ENCODE results near the gene ZBTB47. TPM values are rescaled to one million over a fixed set of nuclear protein-coding genes. Genes with fewer than 3 reads are reported as not detected.

The ZBTB47 gene
- polyA plus RNA-seq, 1 donor from 2014 or later = 0.11 TPM

- Mint-ChIP-seq H3K27ac (no peak overlapping the region), H3K27me3 (peaks cover 2% of the 10 kb centered on the region), H3K4me3 (no peak overlapping the region), H3K36me3 (no peaks in the 10 kb centered on the region), H3K4me1 (peaks cover 5 to 6% (median 5%) of the 10 kb centered on the region in 3 donors), H3K9me3 (peaks cover 0 to 1% (median 0%) of the 10 kb centered on the region in 3 donors)
These were observed 4.2 kb downstream of the ZBTB47 start for GRCh38 chr3:42657675-42658074.

DNA sequence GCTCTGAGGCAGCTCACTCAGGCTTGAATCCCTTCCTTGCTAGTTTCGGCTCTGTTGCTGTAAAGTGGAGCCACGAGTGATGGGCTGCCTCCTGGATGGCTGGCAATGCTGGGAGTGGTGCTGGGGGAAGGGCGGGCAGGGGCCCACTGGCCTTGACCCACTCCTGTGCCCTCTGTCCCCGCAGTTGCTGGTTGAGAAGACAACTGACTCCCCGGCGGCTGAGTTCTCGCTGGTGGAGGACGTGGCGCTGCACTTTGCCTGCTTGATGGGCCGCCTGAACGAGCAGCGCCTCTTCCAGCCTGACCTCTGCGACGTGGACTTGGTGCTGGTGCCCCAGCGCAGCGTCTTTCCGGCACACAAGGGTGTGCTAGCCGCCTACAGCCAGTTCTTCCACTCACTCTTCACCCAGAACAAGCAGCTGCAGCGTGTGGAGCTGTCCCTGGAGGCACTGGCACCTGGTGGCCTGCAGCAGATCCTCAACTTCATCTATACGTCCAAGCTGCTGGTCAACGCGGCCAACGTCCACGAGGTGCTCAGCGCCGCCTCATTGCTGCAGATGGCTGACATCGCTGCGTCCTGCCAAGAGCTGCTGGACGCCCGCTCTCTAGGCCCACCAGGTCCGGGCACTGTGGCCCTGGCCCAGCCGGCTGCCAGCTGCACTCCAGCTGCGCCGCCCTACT is 4.7 kb downstream of the ZBTB47 start:
- no peaks in the 10 kb centered on the region for H3K9me3 Mint-ChIP-seq
- H3K36me3 Mint-ChIP-seq = no peaks in the 10 kb centered on the region
- H3K4me3 Mint-ChIP-seq = peak overlapping the region in 3 of 4 donors; percentile 23 to 52 (median 47)
- H3K27me3 Mint-ChIP-seq = peaks cover 2% of the 10 kb centered on the region
- H3K4me1 Mint-ChIP-seq = peaks cover 0 to 4% (median 2%) of the 10 kb centered on the region in 3 donors
- H3K27ac Mint-ChIP-seq = no peak overlapping the region

DNA sequence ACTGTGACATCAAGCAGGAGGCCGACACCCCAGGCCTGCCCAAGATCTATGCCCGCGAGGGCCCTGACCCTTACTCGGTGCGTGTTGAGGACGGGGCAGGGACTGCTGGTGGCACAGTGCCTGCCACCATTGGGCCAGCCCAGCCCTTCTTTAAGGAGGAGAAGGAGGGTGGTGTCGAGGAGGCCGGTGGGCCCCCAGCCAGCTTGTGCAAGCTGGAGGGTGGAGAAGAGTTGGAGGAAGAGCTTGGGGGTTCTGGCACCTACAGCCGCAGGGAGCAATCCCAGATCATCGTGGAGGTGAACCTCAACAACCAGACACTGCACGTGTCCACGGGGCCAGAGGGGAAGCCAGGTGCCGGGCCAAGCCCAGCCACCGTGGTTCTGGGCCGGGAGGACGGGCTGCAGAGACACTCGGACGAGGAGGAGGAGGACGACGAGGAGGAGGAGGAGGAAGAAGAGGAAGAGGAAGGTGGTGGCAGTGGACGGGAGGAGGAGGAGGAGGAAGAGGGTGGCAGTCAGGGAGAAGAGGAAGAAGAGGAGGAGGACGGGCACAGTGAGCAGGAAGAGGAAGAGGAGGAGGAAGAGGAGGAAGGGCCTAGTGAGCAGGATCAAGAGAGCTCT is 5.4 kb downstream of the ZBTB47 start:
- Mint-ChIP-seq H3K27ac (no peak overlapping the region), H3K27me3 (peaks cover 2% of the 10 kb centered on the region), H3K4me3 (peak overlapping the region in 1 of 4 donors; percentile 23), H3K9me3 (no peaks in the 10 kb centered on the region), H3K36me3 (no peaks in the 10 kb centered on the region), H3K4me1 (peaks cover 5 to 7% (median 5%) of the 10 kb centered on the region in 3 donors)

- Mint-ChIP-seq H3K4me3 (no peak overlapping the region), H3K27me3 (peaks cover 2% of the 10 kb centered on the region), H3K27ac (peak overlapping the region in 1 of 3 donors; percentile 89), H3K4me1 (peaks cover 5 to 8% (median 7%) of the 10 kb centered on the region in 3 donors), H3K36me3 (no peaks in the 10 kb centered on the region), H3K9me3 (no peaks in the 10 kb centered on the region)
These were observed 6.1 kb downstream of the ZBTB47 start for GRCh38 chr3:42659451-42660130.

GRCh38 chr3:42660131-42660715 is 6.7 kb downstream of the ZBTB47 start:
- Mint-ChIP-seq H3K4me3 (no peak overlapping the region), H3K36me3 (no peaks in the 10 kb centered on the region), H3K4me1 (peaks cover 5 to 8% (median 7%) of the 10 kb centered on the region in 3 donors), H3K27ac (peak overlapping the region in 1 of 3 donors; percentile 89), H3K27me3 (peaks cover 2% of the 10 kb centered on the region), H3K9me3 (no peaks in the 10 kb centered on the region)

DNA sequence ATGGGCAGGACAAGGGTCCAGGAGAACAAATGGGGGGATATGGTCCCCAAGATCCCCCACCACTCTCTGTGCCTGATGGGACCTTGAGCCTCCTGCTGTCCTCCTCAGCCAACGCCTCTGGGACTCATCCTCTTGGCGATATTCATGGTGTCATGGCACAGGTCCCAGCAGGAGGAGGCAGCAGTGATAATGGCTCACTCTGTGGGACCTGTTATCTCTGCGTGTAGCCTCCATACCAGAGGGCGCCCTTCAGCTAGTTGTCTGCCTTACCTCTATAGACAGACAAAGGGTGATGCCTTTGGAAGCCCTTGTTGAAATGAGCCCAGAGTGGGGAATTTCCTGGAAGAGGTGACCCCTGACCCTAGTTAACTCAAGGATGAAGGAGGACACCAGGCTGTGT is 7.4 kb downstream of the ZBTB47 start:
- no peaks in the 10 kb centered on the region for H3K36me3 Mint-ChIP-seq
- H3K4me1 Mint-ChIP-seq = peaks cover 5 to 8% (median 7%) of the 10 kb centered on the region in 3 donors
- H3K4me3 Mint-ChIP-seq = no peak overlapping the region
- no peak overlapping the region for H3K27ac Mint-ChIP-seq
- no peaks in the 10 kb centered on the region for H3K9me3 Mint-ChIP-seq
- H3K27me3 Mint-ChIP-seq = peaks cover 2% of the 10 kb centered on the region

- H3K27ac Mint-ChIP-seq = no peak overlapping the region
- H3K4me3 Mint-ChIP-seq = no peak overlapping the region
- peaks cover 2% of the 10 kb centered on the region for H3K27me3 Mint-ChIP-seq
- no peaks in the 10 kb centered on the region for H3K9me3 Mint-ChIP-seq
- no peaks in the 10 kb centered on the region for H3K36me3 Mint-ChIP-seq
- H3K4me1 Mint-ChIP-seq = peaks cover 5 to 8% (median 7%) of the 10 kb centered on the region in 3 donors
These were observed 8.1 kb downstream of the ZBTB47 start for GRCh38 chr3:42661593-42662022.

DNA sequence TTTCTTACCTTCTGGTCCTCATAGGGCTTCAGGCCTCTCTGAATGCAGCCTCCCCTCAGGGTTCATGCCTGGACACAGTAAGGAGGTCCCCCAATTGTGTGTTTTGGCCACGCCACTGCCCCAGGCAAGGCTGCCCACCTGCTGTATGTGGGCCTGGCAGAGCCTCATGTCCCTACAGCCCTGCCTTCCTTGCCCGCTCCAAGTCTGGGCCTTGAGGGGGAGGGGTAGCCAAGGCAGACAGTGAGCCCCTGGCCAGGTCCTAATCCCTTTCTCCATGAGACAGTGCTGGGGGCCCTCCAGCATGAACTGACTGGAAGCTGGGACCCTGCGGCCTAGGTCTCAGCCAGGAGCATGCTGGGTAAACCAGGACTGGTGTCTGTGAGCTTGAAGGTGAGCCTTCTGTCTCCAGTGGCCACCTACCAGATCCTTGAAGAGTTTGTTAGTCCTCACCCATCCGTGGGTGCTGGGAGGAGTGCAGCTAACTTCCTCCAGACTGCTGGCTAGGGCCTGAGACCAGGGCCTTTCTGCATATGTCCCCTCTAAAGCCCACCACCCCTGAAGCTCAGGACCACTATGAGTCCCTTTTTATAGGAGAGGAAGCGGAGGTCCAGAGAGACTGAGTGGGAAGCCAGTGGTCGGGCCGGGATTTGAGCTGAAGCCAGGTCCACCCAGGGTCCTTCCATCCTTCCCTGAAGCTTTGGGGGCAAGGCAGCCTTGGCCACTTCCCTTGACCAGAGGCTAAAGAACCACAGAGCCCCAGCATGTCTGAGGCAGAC is 8.7 kb downstream of the ZBTB47 start:
- Mint-ChIP-seq H3K27me3 (peaks cover 2% of the 10 kb centered on the region), H3K36me3 (no peaks in the 10 kb centered on the region), H3K9me3 (no peaks in the 10 kb centered on the region), H3K4me3 (peak overlapping the region in 2 of 4 donors; percentile 17 to 35), H3K27ac (no peak overlapping the region), H3K4me1 (peaks cover 5 to 8% (median 7%) of the 10 kb centered on the region in 3 donors)

DNA sequence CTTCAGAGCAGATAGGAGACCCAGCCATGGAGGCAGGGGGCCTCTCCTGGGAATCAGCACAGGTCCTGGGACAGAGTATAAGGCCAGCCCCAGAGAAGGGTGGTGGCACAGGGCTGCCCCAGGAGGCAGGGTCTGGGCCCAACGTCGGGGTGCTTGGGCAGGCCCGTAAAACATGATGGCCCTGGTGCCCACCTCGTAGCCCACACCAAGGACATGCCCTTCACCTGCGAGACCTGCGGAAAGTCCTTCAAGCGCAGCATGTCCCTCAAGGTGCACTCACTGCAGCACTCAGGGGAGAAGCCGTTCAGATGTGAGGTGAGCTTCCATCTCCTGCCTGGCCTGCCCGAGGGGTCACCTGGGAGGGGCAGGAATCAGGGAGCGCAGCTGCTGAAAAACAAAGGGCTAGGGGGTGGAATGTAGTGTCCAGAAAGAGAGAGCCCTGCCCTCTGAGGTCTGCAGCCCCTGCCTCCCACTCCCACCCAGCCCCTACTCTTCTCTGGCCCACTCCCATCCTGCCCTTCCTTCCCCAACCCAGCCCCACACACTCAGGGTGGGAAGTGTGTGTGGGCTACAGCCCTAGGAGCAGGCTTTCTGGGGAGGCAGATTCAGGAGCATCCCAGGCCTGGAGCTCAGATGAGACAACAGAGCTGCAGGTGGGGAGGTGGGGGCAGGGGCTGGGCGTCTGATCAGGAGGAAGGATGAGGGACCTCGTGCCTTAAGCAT is 9.5 kb downstream of the ZBTB47 start:
- peak overlapping the region in 1 of 3 donors; percentile 77 for H3K27ac Mint-ChIP-seq
- no peaks in the 10 kb centered on the region for H3K9me3 Mint-ChIP-seq
- H3K36me3 Mint-ChIP-seq = no peaks in the 10 kb centered on the region
- H3K4me1 Mint-ChIP-seq = peaks cover 5 to 7% (median 6%) of the 10 kb centered on the region in 3 donors
- H3K27me3 Mint-ChIP-seq = peaks cover 2% of the 10 kb centered on the region
- H3K4me3 Mint-ChIP-seq = peak overlapping the region in 2 of 4 donors; percentile 17 to 35

GRCh38 chr3:42663581-42664437 is 10.3 kb downstream of the ZBTB47 start:
- Mint-ChIP-seq H3K4me3 (peak overlapping the region; percentile 57 to 91 (median 82)), H3K9me3 (no peaks in the 10 kb centered on the region), H3K4me1 (peaks cover 5 to 7% (median 6%) of the 10 kb centered on the region in 3 donors), H3K36me3 (no peaks in the 10 kb centered on the region), H3K27ac (peak overlapping the region; percentile 33 to 85 (median 77)), H3K27me3 (peaks cover 2% of the 10 kb centered on the region)

- Mint-ChIP-seq H3K9me3 (no peaks in the 10 kb centered on the region), H3K4me1 (peaks cover 5 to 7% (median 6%) of the 10 kb centered on the region in 3 donors), H3K27ac (peak overlapping the region in 1 of 3 donors; percentile 77), H3K4me3 (peak overlapping the region in 1 of 4 donors; percentile 76), H3K27me3 (peaks cover 2% of the 10 kb centered on the region), H3K36me3 (no peaks in the 10 kb centered on the region)
These were observed 10.9 kb downstream of the ZBTB47 start for GRCh38 chr3:42664438-42664803.

- Mint-ChIP-seq H3K9me3 (no peaks in the 10 kb centered on the region), H3K4me3 (peak overlapping the region in 1 of 4 donors; percentile 39)
These were observed 11.8 kb downstream of the ZBTB47 start for GRCh38 chr3:42665050-42665878.

More at GRCh38 chr3:42665050-42665878, 11.8 kb downstream of the ZBTB47 start:
- peaks cover 2% of the 10 kb centered on the region for H3K27me3 Mint-ChIP-seq
- no peak overlapping the region for H3K27ac Mint-ChIP-seq
- no peaks in the 10 kb centered on the region for H3K36me3 Mint-ChIP-seq
- H3K4me1 Mint-ChIP-seq = peaks cover 5 to 7% (median 6%) of the 10 kb centered on the region in 3 donors

All from IgD-negative memory B cell (primary cell).